Measurements from ENCODE around the gene LSMEM2.

The LSMEM2 gene

DNA sequence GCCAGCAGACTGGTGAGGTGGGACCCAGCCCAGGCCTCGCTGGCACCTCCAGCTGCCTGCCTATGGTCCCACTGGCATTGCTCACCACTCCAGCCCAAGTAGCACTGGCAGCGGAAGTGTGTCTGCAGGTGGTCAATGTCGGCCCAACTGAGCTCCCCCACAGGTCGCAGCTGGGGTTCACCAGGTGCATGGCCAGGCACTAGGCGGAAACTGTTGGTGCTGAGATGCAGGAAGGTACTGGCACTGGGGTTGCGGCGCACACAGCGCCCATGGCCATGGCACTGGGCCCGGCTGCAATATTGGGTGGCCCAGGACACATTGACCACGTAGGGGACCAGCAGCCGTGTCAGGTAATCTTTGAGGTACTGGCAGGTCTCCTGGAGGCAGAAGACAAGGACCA is 39.3 kb downstream of the LSMEM2 start:
- TF ChIP-seq CTCF (IDR thresholded peaks at IDR 0.05; ENCODE audit: borderline replicate concordance, insufficient read depth, low read depth, low read length): no peak
- no peak overlapping the region for H3K4me3 ChIP-seq (ENCODE audit: low read depth, low read length)

DNA sequence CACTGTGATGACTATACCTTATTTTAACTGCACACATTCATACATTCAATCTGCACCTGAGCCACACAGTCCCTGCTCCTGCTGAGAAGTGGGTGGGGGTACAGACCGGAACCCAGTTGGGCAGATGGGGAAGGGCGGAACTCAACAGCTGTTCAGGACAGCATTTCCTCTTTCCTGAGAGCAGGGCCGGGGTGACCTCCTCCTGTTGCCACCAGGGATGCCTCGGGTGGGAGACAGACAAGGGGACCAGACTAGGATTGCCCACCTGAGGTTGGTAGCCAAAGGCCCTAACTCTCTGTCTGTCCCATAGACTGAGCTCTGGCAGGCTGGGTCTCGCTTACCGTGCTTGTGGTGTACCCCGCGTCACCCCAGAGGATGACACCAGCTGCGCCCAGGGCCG is 39.7 kb downstream of the LSMEM2 start:
- no peak overlapping the region for H3K4me3 ChIP-seq (ENCODE audit: low read depth, low read length)
- TF ChIP-seq CTCF (IDR thresholded peaks at IDR 0.05; ENCODE audit: borderline replicate concordance, insufficient read depth, low read depth, low read length): no peak

DNA sequence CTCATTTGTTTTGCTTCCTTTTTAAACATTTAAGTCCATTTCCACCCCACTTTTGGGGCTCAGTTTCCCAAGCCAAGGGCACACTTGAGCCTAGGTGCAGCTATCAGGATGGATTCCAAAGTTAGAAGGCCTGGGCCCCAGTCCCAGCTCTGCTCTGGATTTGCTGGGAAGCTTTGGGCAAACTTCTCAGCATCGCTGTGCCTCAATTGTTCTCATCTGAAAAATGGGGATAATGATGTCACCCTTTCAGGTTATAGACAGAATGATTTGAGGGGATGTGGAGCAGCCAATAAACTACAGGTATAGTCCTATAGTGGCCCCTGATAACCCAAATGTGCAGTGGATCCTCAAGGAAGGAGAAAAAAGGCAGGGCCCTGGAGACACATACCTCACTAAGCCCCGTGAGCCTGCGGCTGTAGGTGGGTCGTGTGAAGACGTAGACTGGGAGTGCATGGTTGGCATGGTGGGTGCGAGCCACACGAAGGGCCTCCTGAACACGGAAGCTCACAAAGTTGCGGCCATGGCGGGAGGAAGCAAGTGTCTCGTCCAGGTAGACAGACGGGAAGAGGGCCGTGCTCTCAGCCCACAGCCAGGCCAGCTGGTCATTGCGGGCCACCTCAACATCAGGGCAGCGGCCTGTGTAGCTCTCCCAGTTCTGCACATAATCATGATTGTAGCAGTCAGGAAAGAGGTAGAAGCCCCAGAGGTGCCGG is 40.5 kb downstream of the LSMEM2 start:
- no peak for TF ChIP-seq CTCF (IDR thresholded peaks at IDR 0.05; ENCODE audit: borderline replicate concordance, insufficient read depth, low read depth, low read length)
- no peak overlapping the region for H3K4me3 ChIP-seq (ENCODE audit: low read depth, low read length)

- no peak for TF ChIP-seq CTCF (IDR thresholded peaks at IDR 0.05; ENCODE audit: borderline replicate concordance, insufficient read depth, low read depth, low read length)
- H3K4me3 ChIP-seq (ENCODE audit: low read depth, low read length): peak overlapping the region; percentile 87
Measured at GRCh38 chr3:50319894-50320625, 41.2 kb downstream of the LSMEM2 start.

- peak overlapping the region; percentile 87 for H3K4me3 ChIP-seq (ENCODE audit: low read depth, low read length)
- TF ChIP-seq CTCF (IDR thresholded peaks at IDR 0.05; ENCODE audit: borderline replicate concordance, insufficient read depth, low read depth, low read length): no peak
Measured at GRCh38 chr3:50320853-50321335, 42.0 kb downstream of the LSMEM2 start.

- peak overlapping the region; percentile 87 for H3K4me3 ChIP-seq (ENCODE audit: low read depth, low read length)
- TF ChIP-seq CTCF (IDR thresholded peaks at IDR 0.05; ENCODE audit: borderline replicate concordance, insufficient read depth, low read depth, low read length): peak; percentile 63
Measured at GRCh38 chr3:50321336-50322114, 42.6 kb downstream of the LSMEM2 start.

Measured in GM12875 (cell line).